WTC11 (cell line): Measurements from ENCODE around the gene STARD5. TPM values are rescaled to one million over a fixed set of nuclear protein-coding genes. Genes with fewer than 3 reads are reported as not detected.

Source experiments
- ATAC-seq: fragments of 200-7000 bp; cut with Tn5 transposase; 2 replicates; pipeline ENCODE4 v1.10.0; 2021; ENCODE audit warnings: mild to moderate bottlenecking, moderate library complexity
- CTCF ChIA-PET: fragments of 300-600 bp; sonication (Branson Sonifier 250); formaldehyde crosslinking; loops from one replicate; lab custom pipeline; 2021; ENCODE audit warnings: antibody characterized with exemption; lab: Charles Lee
- POLR2A ChIA-PET: fragments of 350-600 bp; sonication (Branson Sonifier 250); formaldehyde crosslinking; loops from one replicate; lab custom pipeline; 2021; ENCODE audit warnings: antibody characterized with exemption; lab: Charles Lee
- DNase-seq: peaks from one replicate; pipeline ENCODE4 v3.0.0; 2021; ENCODE audit warnings: low spot score
- H3K27ac Mint-ChIP-seq: 2 replicates; pipeline ENCODE4 v1.8.0; 2021; ENCODE audit warnings: mixed read lengths
- H3K27me3 Mint-ChIP-seq: 2 replicates; pipeline ENCODE4 v1.8.0; 2021; ENCODE audit warnings: low read depth, mild to moderate bottlenecking, moderate library complexity, mixed read lengths
- H3K36me3 Mint-ChIP-seq: 2 replicates; pipeline ENCODE4 v1.8.0; 2021; ENCODE audit warnings: mixed read lengths
- H3K4me1 Mint-ChIP-seq: 2 replicates; pipeline ENCODE4 v1.8.0; 2022; ENCODE audit warnings: mixed read lengths
- H3K4me3 Mint-ChIP-seq: 2 replicates; pipeline ENCODE4 v1.8.0; 2021; ENCODE audit warnings: mild to moderate bottlenecking, moderate library complexity, mixed read lengths
- H3K9me3 Mint-ChIP-seq: 2 replicates; pipeline ENCODE4 v1.8.0; 2021; ENCODE audit warnings: mixed read lengths
- JAZF1 ChIP-seq: fragments of 250-450 bp; sonication (Bioruptor Pico); IDR thresholded peaks from 2 replicates; pipeline ENCODE4 v1.9.0; 2021; ENCODE audit warnings: moderate library complexity, mild to moderate bottlenecking, inconsistent platforms
- NR1H2 ChIP-seq: sonication (generic); formaldehyde crosslinking; IDR thresholded peaks from 2 replicates; pipeline ENCODE4 v1.9.0; 2021; ENCODE audit warnings: mild to moderate bottlenecking, moderate library complexity, missing genetic modification reagents
- OVOL2 ChIP-seq: fragments of 250-450 bp; sonication (Bioruptor Pico); IDR thresholded peaks from 2 replicates; pipeline ENCODE4 v1.9.0; 2021; ENCODE audit warnings: mild to moderate bottlenecking, borderline replicate concordance
- SP1 ChIP-seq: sonication (generic); formaldehyde crosslinking; conservative IDR thresholded peaks from 2 replicates; pipeline ENCODE4 v1.8.1; 2022; ENCODE audit warnings: missing genetic modification reagents
- ZBTB21 ChIP-seq: sonication (generic); formaldehyde crosslinking; IDR thresholded peaks from 2 replicates; pipeline ENCODE4 v1.8.1; 2023; ENCODE audit warnings: mild to moderate bottlenecking, missing genetic modification reagents, borderline replicate concordance
- ZNF138 ChIP-seq: sonication (generic); formaldehyde crosslinking; conservative IDR thresholded peaks from 2 replicates; pipeline ENCODE4 v1.8.1; 2022; ENCODE audit warnings: mild to moderate bottlenecking, moderate library complexity, missing genetic modification reagents
- ZNF317 ChIP-seq: sonication (generic); formaldehyde crosslinking; IDR thresholded peaks from 2 replicates; pipeline ENCODE4 v1.8.1; 2023; ENCODE audit warnings: low read depth, mild to moderate bottlenecking, moderate library complexity, missing genetic modification reagents, borderline replicate concordance
- ZSCAN18 ChIP-seq: fragments of 250-450 bp; sonication (Bioruptor Pico); IDR thresholded peaks from 2 replicates; pipeline ENCODE4 v2.1.2; 2022; ENCODE audit warnings: mild to moderate bottlenecking, moderate library complexity
- total RNA-seq: library from RNA; stranded (reverse); gene quantifications from 3 replicates; pipeline ENCODE4 v1.2.3, GENCODE V29; 2021
- TF ChIP-seq, protein P1 (sequence below): fragments of 200-600 bp; IDR thresholded peaks from 2 replicates; pipeline ENCODE4 v1.8.0; 2022; ENCODE audit warnings: antibody characterized with exemption
- TF ChIP-seq, protein P2 (sequence below): sonication (generic); formaldehyde crosslinking; IDR thresholded peaks from 2 replicates; pipeline ENCODE4 v1.8.1; 2022; ENCODE audit warnings: low read depth, missing genetic modification reagents, borderline replicate concordance
- TF ChIP-seq, protein P3 (sequence below): sonication (generic); formaldehyde crosslinking; IDR thresholded peaks from 2 replicates; pipeline ENCODE4 v1.8.0; 2023; ENCODE audit warnings: missing genetic modification reagents, mild to moderate bottlenecking, borderline replicate concordance
- TF ChIP-seq, protein P4 (sequence below): fragments of 250-450 bp; sonication (Bioruptor Pico); IDR thresholded peaks from 2 replicates; pipeline ENCODE4 v1.9.0; 2021; ENCODE audit warnings: moderate library complexity, mild to moderate bottlenecking, inconsistent platforms, borderline replicate concordance

STARD5 gene
- total RNA-seq, 1 experiment from 2014 or later: 6.8 TPM

DNA sequence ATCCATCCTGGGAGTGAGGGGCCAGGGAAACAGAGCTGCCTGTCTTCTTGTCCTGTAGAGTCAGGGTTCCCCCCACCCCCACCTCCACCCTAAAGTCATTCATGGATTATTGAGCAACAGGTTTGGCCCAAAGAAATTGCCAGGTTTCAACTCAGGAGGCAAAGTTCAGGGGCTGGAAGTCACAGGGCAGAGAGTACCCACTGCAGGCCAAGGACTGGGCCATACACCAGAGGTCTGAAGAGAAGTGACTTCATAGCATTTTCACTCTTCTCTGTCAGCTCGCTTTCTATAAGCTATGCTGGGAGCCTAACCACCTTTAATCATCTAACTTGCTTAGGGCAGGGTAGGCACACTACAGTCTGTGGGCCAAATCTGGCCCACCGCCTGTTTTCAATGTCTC lies 50.1 kb downstream of the STARD5 start:
- DNase-seq: no peak
- H3K36me3 Mint-ChIP-seq: peaks cover 19% of the 10 kb centered on the region
- peaks cover 5% of the 10 kb centered on the region for H3K27me3 Mint-ChIP-seq
- peaks cover 28% of the 10 kb centered on the region for H3K9me3 Mint-ChIP-seq
- peaks cover 12% of the 10 kb centered on the region for H3K4me1 Mint-ChIP-seq
- POLR2A ChIA-PET: no interaction called here
- TF ChIP-seq, protein P1, sequence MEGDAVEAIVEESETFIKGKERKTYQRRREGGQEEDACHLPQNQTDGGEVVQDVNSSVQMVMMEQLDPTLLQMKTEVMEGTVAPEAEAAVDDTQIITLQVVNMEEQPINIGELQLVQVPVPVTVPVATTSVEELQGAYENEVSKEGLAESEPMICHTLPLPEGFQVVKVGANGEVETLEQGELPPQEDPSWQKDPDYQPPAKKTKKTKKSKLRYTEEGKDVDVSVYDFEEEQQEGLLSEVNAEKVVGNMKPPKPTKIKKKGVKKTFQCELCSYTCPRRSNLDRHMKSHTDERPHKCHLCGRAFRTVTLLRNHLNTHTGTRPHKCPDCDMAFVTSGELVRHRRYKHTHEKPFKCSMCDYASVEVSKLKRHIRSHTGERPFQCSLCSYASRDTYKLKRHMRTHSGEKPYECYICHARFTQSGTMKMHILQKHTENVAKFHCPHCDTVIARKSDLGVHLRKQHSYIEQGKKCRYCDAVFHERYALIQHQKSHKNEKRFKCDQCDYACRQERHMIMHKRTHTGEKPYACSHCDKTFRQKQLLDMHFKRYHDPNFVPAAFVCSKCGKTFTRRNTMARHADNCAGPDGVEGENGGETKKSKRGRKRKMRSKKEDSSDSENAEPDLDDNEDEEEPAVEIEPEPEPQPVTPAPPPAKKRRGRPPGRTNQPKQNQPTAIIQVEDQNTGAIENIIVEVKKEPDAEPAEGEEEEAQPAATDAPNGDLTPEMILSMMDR: no peak
- no peak for TF ChIP-seq ZNF138 (CRISPR knock-in tag)
- TF ChIP-seq OVOL2: no peak
- TF ChIP-seq JAZF1 (CRISPR knock-in tag): no peak
- TF ChIP-seq ZBTB21: no peak
- TF ChIP-seq NR1H2: no peak
- TF ChIP-seq, all 79 proteins: peak for 0
- Mint-ChIP-seq H3K4me3 (no peak overlapping the region), H3K27ac (no peak overlapping the region)
- no peak for ATAC-seq
- CTCF ChIA-PET: interaction anchor here (1.0 to 3.1 kb wide), 9 partner anchors 8 to 166 kb away, joined by 3 to 65 read pairs (median 9); partner anchors contain the start of gene STARD5

- H3K4me3 Mint-ChIP-seq: no peak overlapping the region
- TF ChIP-seq, protein P2, sequence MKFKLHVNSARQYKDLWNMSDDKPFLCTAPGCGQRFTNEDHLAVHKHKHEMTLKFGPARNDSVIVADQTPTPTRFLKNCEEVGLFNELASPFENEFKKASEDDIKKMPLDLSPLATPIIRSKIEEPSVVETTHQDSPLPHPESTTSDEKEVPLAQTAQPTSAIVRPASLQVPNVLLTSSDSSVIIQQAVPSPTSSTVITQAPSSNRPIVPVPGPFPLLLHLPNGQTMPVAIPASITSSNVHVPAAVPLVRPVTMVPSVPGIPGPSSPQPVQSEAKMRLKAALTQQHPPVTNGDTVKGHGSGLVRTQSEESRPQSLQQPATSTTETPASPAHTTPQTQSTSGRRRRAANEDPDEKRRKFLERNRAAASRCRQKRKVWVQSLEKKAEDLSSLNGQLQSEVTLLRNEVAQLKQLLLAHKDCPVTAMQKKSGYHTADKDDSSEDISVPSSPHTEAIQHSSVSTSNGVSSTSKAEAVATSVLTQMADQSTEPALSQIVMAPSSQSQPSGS: no peak
- no peak for TF ChIP-seq SP1 (CRISPR knock-in tag)
- TF ChIP-seq ZNF317: no peak
- TF ChIP-seq ZSCAN18: no peak
- TF ChIP-seq, protein P3, sequence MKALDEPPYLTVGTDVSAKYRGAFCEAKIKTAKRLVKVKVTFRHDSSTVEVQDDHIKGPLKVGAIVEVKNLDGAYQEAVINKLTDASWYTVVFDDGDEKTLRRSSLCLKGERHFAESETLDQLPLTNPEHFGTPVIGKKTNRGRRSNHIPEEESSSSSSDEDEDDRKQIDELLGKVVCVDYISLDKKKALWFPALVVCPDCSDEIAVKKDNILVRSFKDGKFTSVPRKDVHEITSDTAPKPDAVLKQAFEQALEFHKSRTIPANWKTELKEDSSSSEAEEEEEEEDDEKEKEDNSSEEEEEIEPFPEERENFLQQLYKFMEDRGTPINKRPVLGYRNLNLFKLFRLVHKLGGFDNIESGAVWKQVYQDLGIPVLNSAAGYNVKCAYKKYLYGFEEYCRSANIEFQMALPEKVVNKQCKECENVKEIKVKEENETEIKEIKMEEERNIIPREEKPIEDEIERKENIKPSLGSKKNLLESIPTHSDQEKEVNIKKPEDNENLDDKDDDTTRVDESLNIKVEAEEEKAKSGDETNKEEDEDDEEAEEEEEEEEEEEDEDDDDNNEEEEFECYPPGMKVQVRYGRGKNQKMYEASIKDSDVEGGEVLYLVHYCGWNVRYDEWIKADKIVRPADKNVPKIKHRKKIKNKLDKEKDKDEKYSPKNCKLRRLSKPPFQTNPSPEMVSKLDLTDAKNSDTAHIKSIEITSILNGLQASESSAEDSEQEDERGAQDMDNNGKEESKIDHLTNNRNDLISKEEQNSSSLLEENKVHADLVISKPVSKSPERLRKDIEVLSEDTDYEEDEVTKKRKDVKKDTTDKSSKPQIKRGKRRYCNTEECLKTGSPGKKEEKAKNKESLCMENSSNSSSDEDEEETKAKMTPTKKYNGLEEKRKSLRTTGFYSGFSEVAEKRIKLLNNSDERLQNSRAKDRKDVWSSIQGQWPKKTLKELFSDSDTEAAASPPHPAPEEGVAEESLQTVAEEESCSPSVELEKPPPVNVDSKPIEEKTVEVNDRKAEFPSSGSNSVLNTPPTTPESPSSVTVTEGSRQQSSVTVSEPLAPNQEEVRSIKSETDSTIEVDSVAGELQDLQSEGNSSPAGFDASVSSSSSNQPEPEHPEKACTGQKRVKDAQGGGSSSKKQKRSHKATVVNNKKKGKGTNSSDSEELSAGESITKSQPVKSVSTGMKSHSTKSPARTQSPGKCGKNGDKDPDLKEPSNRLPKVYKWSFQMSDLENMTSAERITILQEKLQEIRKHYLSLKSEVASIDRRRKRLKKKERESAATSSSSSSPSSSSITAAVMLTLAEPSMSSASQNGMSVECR (CRISPR knock-in tag): no peak
- TF ChIP-seq, protein P4, sequence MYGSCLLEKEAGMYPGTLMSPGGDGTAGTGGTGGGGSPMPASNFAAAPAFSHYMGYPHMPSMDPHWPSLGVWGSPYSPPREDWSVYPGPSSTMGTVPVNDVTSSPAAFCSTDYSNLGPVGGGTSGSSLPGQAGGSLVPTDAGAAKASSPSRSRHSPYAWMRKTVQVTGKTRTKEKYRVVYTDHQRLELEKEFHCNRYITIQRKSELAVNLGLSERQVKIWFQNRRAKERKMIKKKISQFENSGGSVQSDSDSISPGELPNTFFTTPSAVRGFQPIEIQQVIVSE (CRISPR knock-in tag): no peak
- POLR2A ChIA-PET: no interaction called here
- DNase-seq (no peak), ATAC-seq (no peak)
- peaks cover 5% of the 10 kb centered on the region for H3K27me3 Mint-ChIP-seq
- peaks cover 12% of the 10 kb centered on the region for H3K4me1 Mint-ChIP-seq
- CTCF ChIA-PET: interaction anchor here (1.1 to 1.4 kb wide), 2 partner anchors 78 to 165 kb away, joined by 3 read pairs; no protein-coding TSS in a partner anchor
- H3K27ac Mint-ChIP-seq: no peak overlapping the region
- peaks cover 16% of the 10 kb centered on the region for H3K36me3 Mint-ChIP-seq
- peaks cover 22% of the 10 kb centered on the region for H3K9me3 Mint-ChIP-seq
Observed at GRCh38 chr15:81273200-81273599, 50.7 kb downstream of the STARD5 start.
